ENCODE results near the gene SLC9A9. TPM values are rescaled to one million over a fixed set of nuclear protein-coding genes. Genes with fewer than 3 reads are reported as not detected.

The SLC9A9 gene
- total RNA-seq, 1 experiment from 2014 or later = 1.4 TPM

GRCh38 chr3:143330296-143330868 lies 517.9 kb downstream of the SLC9A9 start:
- CTCF ChIA-PET = no interaction called here
- BruUV-seq (replicated peaks) = no TSS peak

GRCh38 chr3:143329567-143330211 lies 518.6 kb downstream of the SLC9A9 start:
- intact Hi-C loops (cut with micrococcal nuclease; ENCODE audit: unreplicated experiment) = loop anchor here (5.0 kb wide), 2 partner anchors 207 to 313 kb away; no protein-coding TSS in a partner anchor
- no TSS peak for BruUV-seq (replicated peaks)
- Histone ChIP-seq H3K27ac (ENCODE audit: low read depth, low read length, poor library complexity, severe bottlenecking) (peak overlapping the region; percentile 70), H3K4me3 (ENCODE audit: low read depth, low read length, poor library complexity, severe bottlenecking) (no peak overlapping the region), H3K9me3 (ENCODE audit: low read depth, low read length, poor library complexity, severe bottlenecking) (no peaks in the 10 kb centered on the region), H3K36me3 (ENCODE audit: insufficient read depth, low read length, poor library complexity, severe bottlenecking) (no peaks in the 10 kb centered on the region), H3K27me3 (replicated peaks; ENCODE audit: insufficient read depth, low read depth, low read length, poor library complexity) (no peaks in the 10 kb centered on the region), H3K4me1 (ENCODE audit: insufficient read depth, low read length, poor library complexity, severe bottlenecking) (peaks cover 57% of the 10 kb centered on the region)
- DNase-seq (ENCODE audit: low spot score) = no peak
- ChIA-PET POLR2A (ENCODE audit: low non-redundant PET) (no interaction called here), CTCF (no interaction called here)
- TF ChIP-seq EZH2 (IDR thresholded peaks at IDR 0.05; ENCODE audit: borderline replicate concordance, low read depth, low read length, poor library complexity, severe bottlenecking) (no peak), CTCF (conservative IDR thresholded peaks at IDR 0.05; ENCODE audit: low read depth, low read length) (no peak)

More at GRCh38 chr3:143330296-143330868, 517.9 kb downstream of the SLC9A9 start:
- no peak for TF ChIP-seq CTCF (conservative IDR thresholded peaks at IDR 0.05; ENCODE audit: low read depth, low read length)
- TF ChIP-seq EZH2 (IDR thresholded peaks at IDR 0.05; ENCODE audit: borderline replicate concordance, low read depth, low read length, poor library complexity, severe bottlenecking) = no peak
- Histone ChIP-seq H3K4me1 (ENCODE audit: insufficient read depth, low read length, poor library complexity, severe bottlenecking) (peaks cover 57% of the 10 kb centered on the region), H3K4me3 (ENCODE audit: low read depth, low read length, poor library complexity, severe bottlenecking) (no peak overlapping the region), H3K27me3 (replicated peaks; ENCODE audit: insufficient read depth, low read depth, low read length, poor library complexity) (no peaks in the 10 kb centered on the region), H3K27ac (ENCODE audit: low read depth, low read length, poor library complexity, severe bottlenecking) (peak overlapping the region; percentile 70), H3K36me3 (ENCODE audit: insufficient read depth, low read length, poor library complexity, severe bottlenecking) (no peaks in the 10 kb centered on the region), H3K9me3 (ENCODE audit: low read depth, low read length, poor library complexity, severe bottlenecking) (peaks cover 3% of the 10 kb centered on the region)
- intact Hi-C loops (cut with micrococcal nuclease; ENCODE audit: unreplicated experiment) = loop anchor here (5.0 kb wide), 1 partner anchor 312 kb away; no protein-coding TSS in a partner anchor
- peak; percentile 53 for DNase-seq (ENCODE audit: low spot score)
- POLR2A ChIA-PET (ENCODE audit: low non-redundant PET) = no interaction called here

GRCh38 chr3:143328451-143328850 lies 519.8 kb downstream of the SLC9A9 start:
- BruUV-seq (replicated peaks) = no TSS peak
- Histone ChIP-seq H3K27me3 (replicated peaks; ENCODE audit: insufficient read depth, low read depth, low read length, poor library complexity) (no peaks in the 10 kb centered on the region), H3K4me3 (ENCODE audit: low read depth, low read length, poor library complexity, severe bottlenecking) (no peak overlapping the region), H3K4me1 (ENCODE audit: insufficient read depth, low read length, poor library complexity, severe bottlenecking) (peaks cover 57% of the 10 kb centered on the region), H3K36me3 (ENCODE audit: insufficient read depth, low read length, poor library complexity, severe bottlenecking) (no peaks in the 10 kb centered on the region), H3K9me3 (ENCODE audit: low read depth, low read length, poor library complexity, severe bottlenecking) (no peaks in the 10 kb centered on the region), H3K27ac (ENCODE audit: low read depth, low read length, poor library complexity, severe bottlenecking) (no peak overlapping the region)
- DNase-seq (ENCODE audit: low spot score) = peak; percentile 21
- POLR2A ChIA-PET (ENCODE audit: low non-redundant PET) = no interaction called here
- no peak for TF ChIP-seq EZH2 (IDR thresholded peaks at IDR 0.05; ENCODE audit: borderline replicate concordance, low read depth, low read length, poor library complexity, severe bottlenecking)
- no peak; the same call in 1 of the 2 replicates for TF ChIP-seq CTCF (conservative IDR thresholded peaks at IDR 0.05; ENCODE audit: low read depth, low read length)
- intact Hi-C loops (cut with micrococcal nuclease; ENCODE audit: unreplicated experiment) = loop anchor here (5.0 kb wide), 1 partner anchor 206 kb away; no protein-coding TSS in a partner anchor
- CTCF ChIA-PET = no interaction called here
